Osteocyte (in vitro differentiated cells): ENCODE measurements around the gene GALNT6. TPM values are rescaled to one million over a fixed set of nuclear protein-coding genes. Genes with fewer than 3 reads are reported as not detected.

ENCODE experiments used
- DNase-seq: peaks from one replicate; pipeline ENCODE4 v3.0.0; 2021; ENCODE audit warnings: mixed read lengths; ENCODE audit not compliant: unreplicated experiment; ENCODE audit errors: extremely low spot score
- H3K27ac Mint-ChIP-seq: one replicate; pipeline ENCODE4 v1.8.0; 2021; ENCODE audit warnings: mild to moderate bottlenecking, mixed read lengths; ENCODE audit not compliant: unreplicated experiment
- H3K27me3 Mint-ChIP-seq: one replicate; pipeline ENCODE4 v1.8.0; 2021; ENCODE audit warnings: mixed read lengths; ENCODE audit not compliant: unreplicated experiment
- H3K36me3 Mint-ChIP-seq: one replicate; pipeline ENCODE4 v1.8.0; 2021; ENCODE audit warnings: mixed read lengths; ENCODE audit not compliant: unreplicated experiment
- H3K4me1 Mint-ChIP-seq: one replicate; pipeline ENCODE4 v1.8.0; 2021; ENCODE audit warnings: mixed read lengths; ENCODE audit not compliant: unreplicated experiment
- H3K4me3 Mint-ChIP-seq: one replicate; pipeline ENCODE4 v1.8.0; 2021; ENCODE audit warnings: mild to moderate bottlenecking, moderate library complexity, mixed read lengths; ENCODE audit not compliant: unreplicated experiment
- H3K9me3 Mint-ChIP-seq: one replicate; pipeline ENCODE4 v1.8.0; 2021; ENCODE audit warnings: mixed read lengths; ENCODE audit not compliant: unreplicated experiment
- total RNA-seq: library from RNA; stranded (reverse); gene quantifications from 2 replicates; pipeline ENCODE4 v1.2.1, GENCODE V29; 2021
- TF ChIP-seq, protein P1 (sequence below): fragments of 200-600 bp; sonication (generic); IDR thresholded peaks from 2 replicates; pipeline ENCODE4 v1.5.0; 2021; ENCODE audit warnings: antibody characterized with exemption, mild to moderate bottlenecking, moderate library complexity

GALNT6 gene
- total RNA-seq, 1 donor from 2014 or later: 0.94 TPM

DNA sequence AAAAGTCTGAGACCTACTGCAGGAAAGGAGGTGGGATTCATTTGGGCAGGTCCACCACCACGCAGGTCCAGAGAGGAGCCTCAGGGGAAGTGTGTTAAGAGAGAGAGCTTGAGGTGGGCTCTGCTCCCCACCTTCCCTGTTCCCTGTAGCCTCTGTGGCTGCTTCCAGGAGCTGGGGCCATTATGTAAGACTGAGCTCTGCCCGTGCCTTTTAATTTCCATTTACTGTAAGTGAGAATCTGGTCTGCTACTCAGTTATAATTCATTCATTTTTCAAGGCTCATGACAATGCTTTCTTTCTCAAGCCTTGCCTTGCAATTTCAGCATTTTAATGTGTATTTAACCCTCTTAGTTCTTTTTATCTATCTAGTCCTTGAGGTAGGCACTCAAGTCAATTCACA lies 41.7 kb upstream of the GALNT6 start:
- no peak overlapping the region for H3K27ac Mint-ChIP-seq

DNA sequence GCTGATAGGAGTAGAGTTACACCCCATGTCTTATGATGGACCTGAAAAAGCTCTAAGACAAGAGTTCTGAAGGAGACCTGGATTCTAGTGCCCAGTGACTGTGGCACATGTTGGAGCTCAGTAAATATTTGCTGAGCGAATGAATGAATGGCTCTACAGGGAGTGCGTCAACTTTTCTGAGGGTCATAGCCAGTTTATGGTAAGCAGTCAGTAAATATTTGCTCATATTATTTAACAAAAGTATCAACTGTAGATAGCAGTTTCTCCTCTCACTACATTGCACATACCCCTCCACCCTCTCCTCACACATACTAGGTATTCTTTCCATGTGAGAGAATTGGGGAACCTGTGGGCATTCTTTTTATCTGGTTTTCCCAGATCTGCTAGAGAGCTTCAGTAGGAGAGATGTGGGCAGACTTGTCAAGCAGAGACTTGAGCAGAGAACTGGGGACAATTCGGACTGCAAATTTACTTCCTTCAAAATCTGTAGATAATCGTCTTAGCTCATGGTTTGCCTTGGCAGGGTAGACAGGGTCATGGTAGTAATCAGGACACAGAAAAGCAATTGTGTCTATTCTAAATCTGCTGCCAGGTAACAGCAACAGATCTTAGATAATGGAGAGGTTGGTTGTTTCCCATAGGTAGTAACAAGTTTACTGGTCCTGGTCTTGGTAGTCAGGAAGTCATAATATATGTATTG lies 39.1 kb upstream of the GALNT6 start:
- Mint-ChIP-seq H3K27ac (no peak overlapping the region), H3K4me3 (no peak overlapping the region)

More for the DNA sequence above, 41.7 kb upstream of the GALNT6 start:
- peaks cover 11% of the 10 kb centered on the region for H3K4me1 Mint-ChIP-seq
- no peaks in the 10 kb centered on the region for H3K9me3 Mint-ChIP-seq
- TF ChIP-seq, protein P1, sequence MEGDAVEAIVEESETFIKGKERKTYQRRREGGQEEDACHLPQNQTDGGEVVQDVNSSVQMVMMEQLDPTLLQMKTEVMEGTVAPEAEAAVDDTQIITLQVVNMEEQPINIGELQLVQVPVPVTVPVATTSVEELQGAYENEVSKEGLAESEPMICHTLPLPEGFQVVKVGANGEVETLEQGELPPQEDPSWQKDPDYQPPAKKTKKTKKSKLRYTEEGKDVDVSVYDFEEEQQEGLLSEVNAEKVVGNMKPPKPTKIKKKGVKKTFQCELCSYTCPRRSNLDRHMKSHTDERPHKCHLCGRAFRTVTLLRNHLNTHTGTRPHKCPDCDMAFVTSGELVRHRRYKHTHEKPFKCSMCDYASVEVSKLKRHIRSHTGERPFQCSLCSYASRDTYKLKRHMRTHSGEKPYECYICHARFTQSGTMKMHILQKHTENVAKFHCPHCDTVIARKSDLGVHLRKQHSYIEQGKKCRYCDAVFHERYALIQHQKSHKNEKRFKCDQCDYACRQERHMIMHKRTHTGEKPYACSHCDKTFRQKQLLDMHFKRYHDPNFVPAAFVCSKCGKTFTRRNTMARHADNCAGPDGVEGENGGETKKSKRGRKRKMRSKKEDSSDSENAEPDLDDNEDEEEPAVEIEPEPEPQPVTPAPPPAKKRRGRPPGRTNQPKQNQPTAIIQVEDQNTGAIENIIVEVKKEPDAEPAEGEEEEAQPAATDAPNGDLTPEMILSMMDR: no peak
- no peaks in the 10 kb centered on the region for H3K27me3 Mint-ChIP-seq
- no peaks in the 10 kb centered on the region for H3K36me3 Mint-ChIP-seq
- no peak for DNase-seq
- no peak overlapping the region for H3K4me3 Mint-ChIP-seq

DNA sequence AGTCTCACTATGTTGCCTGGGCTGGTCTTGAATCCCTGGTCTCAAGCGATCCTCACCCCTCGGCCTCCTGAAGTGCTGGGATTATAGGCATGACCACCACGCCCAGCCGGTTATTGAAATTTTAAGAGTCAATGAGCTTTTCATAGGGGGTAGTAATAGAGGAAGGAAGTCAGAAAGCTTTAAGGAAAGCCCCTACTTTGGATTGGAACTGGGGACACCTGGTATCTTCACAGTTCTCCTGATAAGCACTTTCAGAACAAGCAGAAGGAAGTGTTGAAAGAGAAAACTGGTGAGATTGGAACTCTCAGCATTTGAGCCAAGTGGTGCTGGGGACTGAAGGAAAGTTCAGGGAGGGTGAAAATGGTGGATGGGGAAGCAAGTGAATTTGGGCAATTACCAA lies 38.5 kb upstream of the GALNT6 start:
- no peaks in the 10 kb centered on the region for H3K36me3 Mint-ChIP-seq

More for the DNA sequence above, 39.1 kb upstream of the GALNT6 start:
- H3K9me3 Mint-ChIP-seq: no peaks in the 10 kb centered on the region
- H3K4me1 Mint-ChIP-seq: peaks cover 12% of the 10 kb centered on the region
- H3K36me3 Mint-ChIP-seq: no peaks in the 10 kb centered on the region
- no peaks in the 10 kb centered on the region for H3K27me3 Mint-ChIP-seq
- no peak for DNase-seq
- TF ChIP-seq, protein P1: no peak

DNA sequence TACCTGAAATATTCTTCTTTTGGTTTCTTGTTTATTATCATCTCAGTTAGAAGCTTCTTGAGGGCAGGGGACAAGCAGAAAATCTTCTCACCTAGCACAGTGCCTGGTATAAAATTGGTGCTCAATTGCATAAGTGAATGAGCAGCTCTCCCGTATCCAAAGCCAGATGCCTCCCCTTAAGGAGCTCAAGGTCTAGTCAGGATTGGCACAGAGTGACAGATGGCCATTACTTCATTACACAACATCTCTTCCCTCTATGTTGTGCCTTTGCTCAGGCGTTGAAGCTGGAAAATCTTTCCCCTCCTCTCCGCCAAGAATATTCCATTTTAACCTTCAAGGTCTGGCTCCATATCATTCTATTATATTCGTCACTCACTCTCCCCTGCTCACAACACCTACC lies 37.0 kb upstream of the GALNT6 start:
- Mint-ChIP-seq H3K4me3 (no peak overlapping the region), H3K27ac (no peak overlapping the region), H3K36me3 (no peaks in the 10 kb centered on the region), H3K4me1 (peaks cover 7% of the 10 kb centered on the region), H3K27me3 (no peaks in the 10 kb centered on the region), H3K9me3 (no peaks in the 10 kb centered on the region)
- no peak for DNase-seq
- TF ChIP-seq, protein P1: no peak

More for the DNA sequence above, 38.5 kb upstream of the GALNT6 start:
- TF ChIP-seq, protein P1: no peak
- Mint-ChIP-seq H3K9me3 (no peaks in the 10 kb centered on the region), H3K27ac (no peak overlapping the region), H3K27me3 (no peaks in the 10 kb centered on the region), H3K4me3 (no peak overlapping the region), H3K4me1 (peaks cover 14% of the 10 kb centered on the region)
- no peak for DNase-seq

DNA sequence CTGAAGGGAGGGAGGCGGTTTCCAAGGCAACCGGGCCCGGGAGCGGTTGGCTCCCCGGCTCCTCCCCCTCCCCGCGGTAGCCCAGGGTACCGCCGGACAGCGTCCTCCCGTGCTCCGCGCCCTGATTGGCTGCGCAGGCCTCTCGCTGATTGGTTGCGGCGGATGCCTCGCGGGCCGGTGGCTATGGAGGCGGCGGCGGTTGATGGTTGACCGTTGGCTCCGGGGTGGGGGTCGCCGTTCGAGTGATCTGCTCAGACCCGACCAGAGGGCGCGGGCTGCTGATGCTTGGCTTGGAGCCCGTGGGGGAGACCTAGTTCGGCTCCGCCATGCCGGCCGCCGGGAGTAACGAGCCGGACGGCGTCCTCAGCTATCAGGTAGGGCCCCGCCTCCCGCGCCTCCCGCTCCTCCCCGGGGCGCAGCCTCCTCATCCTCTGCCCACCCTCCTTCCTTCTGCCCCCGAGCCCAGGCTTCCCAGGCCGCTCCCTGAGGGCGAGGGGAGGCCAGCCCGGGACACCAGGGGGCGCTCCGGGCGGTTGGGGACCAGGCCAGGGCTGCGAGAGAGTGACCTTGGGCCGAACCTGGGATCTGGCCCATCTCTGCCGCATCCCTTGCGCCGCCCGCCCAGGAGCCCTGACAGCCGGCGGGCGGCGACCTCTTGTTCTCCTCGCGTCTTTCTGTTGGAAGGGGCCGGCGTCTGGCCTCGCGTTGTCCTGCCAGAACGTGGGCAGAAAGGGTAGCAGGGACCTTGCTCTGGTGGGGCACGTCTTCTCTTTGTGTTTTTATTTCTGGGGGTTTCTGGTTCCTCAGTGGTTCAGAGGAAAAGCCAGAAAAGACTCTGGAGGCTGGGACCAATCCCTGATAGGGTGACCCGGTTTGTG lies 33.7 kb upstream of the GALNT6 start, which contains the start of gene SLC4A8:
SLC4A8 (plus strand) TSS at position 170 of the 878 bp plus-strand sequence; CDS start at position 327, 157 bp downstream.
- H3K4me1 Mint-ChIP-seq: peaks cover 7% of the 10 kb centered on the region
- peak; percentile 96 for DNase-seq
- peak within 1 kb of the TSS; percentile 74 for H3K4me3 Mint-ChIP-seq
- H3K27ac Mint-ChIP-seq: peak within 1 kb of the TSS; percentile 65
- H3K27me3 Mint-ChIP-seq: peaks cover 3% of the 10 kb centered on the region
- H3K9me3 Mint-ChIP-seq: no peaks in the 10 kb centered on the region
- no peaks in the 10 kb centered on the region for H3K36me3 Mint-ChIP-seq
- TF ChIP-seq, protein P1: peak; percentile 98
